ENCODE data around the gene OSBPL3.

OSBPL3 gene

DNA sequence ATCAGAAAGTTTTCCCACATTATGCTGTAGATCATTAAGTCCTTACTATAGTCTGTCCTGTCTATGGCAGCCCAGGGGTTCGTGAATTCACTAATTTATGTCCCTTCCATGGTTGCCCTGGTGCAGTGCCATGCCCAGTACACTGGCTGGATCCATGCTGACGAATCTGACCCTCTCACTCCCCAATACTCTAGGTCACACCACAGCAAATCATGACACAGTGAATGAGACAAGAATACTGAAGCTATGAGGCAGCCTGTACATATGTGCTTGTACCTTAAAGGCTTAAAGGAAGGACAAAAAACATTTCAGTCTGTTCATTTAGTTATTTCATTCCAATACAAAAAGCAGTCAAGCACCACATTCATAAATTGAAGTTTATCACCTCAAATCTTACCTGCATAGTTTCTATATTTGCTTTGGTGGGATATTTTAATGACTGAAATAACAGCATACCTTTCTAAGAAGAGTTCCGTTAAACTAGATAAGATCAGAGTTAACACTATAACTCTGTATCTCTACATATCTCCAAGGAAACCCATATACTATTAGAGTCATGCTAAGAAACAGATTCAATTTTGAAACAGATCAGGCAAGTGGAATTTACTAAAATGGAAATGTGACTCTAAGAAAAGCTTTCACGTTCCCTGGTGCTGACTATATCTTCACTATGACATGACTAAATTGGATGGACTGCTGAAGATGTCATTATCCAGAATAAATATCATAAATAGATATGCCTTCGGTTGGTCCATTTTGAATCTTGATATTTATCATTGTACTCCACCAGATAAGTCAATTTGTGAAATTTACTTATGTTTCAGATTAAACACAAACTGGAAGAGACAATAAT is 36.7 kb downstream of the OSBPL3 start:
- no peak overlapping the region for H3K27ac ChIP-seq
- POLR2A ChIA-PET (ENCODE audit: low non-redundant PET) = no interaction called here
- TF ChIP-seq, protein P1, sequence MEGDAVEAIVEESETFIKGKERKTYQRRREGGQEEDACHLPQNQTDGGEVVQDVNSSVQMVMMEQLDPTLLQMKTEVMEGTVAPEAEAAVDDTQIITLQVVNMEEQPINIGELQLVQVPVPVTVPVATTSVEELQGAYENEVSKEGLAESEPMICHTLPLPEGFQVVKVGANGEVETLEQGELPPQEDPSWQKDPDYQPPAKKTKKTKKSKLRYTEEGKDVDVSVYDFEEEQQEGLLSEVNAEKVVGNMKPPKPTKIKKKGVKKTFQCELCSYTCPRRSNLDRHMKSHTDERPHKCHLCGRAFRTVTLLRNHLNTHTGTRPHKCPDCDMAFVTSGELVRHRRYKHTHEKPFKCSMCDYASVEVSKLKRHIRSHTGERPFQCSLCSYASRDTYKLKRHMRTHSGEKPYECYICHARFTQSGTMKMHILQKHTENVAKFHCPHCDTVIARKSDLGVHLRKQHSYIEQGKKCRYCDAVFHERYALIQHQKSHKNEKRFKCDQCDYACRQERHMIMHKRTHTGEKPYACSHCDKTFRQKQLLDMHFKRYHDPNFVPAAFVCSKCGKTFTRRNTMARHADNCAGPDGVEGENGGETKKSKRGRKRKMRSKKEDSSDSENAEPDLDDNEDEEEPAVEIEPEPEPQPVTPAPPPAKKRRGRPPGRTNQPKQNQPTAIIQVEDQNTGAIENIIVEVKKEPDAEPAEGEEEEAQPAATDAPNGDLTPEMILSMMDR (conservative IDR thresholded peaks at IDR 0.05; ENCODE audit: low read depth) = no peak
- CTCF ChIA-PET = no interaction called here
- no peak for DNase-seq (ENCODE audit: low spot score)

DNA sequence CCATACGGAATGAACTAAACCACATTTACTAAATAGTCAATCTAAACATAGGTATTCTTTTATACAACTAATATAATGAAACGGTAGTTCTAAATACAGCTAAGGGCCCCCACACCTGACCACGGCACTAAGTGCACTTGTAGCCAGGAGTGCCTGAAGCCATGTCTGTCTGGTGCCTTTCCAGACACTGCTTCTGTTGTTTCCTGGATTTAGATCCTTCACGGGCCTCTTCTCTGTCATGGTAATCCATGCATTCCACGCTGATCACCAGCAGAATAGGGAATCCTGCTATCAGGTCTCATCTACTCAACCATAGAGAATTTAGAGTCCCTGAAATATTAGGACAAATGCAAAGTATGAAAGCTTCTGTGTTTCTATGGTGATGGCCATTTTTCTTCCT is 37.8 kb downstream of the OSBPL3 start:
- POLR2A ChIA-PET (ENCODE audit: low non-redundant PET) = no interaction called here
- TF ChIP-seq, protein P1 (conservative IDR thresholded peaks at IDR 0.05; ENCODE audit: low read depth) = no peak
- no peak for DNase-seq (ENCODE audit: low spot score)
- H3K27ac ChIP-seq = no peak overlapping the region
- CTCF ChIA-PET = no interaction called here

DNA sequence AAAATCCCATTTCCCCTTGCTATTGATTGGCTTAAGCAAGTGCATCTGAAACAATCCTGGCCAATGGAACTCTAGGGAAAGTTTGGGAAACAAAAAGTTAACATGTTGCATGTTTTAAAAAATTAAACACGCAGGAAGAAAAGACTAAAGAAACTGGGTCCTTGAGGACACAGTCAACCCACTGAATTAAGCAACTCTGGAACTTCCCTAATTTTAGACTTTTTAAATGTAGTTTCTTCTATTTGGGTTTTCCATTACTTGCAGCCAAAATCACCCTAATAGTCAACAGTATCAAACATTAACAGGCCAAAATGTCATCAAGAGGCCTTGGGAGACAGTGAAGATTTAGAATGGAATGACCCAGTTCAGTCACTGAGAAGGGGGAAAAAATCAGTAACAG is 40.6 kb downstream of the OSBPL3 start:
- CTCF ChIA-PET = no interaction called here
- TF ChIP-seq, protein P1 (conservative IDR thresholded peaks at IDR 0.05; ENCODE audit: low read depth) = no peak
- POLR2A ChIA-PET (ENCODE audit: low non-redundant PET) = no interaction called here
- no peak overlapping the region for H3K27ac ChIP-seq
- no peak for DNase-seq (ENCODE audit: low spot score)

DNA sequence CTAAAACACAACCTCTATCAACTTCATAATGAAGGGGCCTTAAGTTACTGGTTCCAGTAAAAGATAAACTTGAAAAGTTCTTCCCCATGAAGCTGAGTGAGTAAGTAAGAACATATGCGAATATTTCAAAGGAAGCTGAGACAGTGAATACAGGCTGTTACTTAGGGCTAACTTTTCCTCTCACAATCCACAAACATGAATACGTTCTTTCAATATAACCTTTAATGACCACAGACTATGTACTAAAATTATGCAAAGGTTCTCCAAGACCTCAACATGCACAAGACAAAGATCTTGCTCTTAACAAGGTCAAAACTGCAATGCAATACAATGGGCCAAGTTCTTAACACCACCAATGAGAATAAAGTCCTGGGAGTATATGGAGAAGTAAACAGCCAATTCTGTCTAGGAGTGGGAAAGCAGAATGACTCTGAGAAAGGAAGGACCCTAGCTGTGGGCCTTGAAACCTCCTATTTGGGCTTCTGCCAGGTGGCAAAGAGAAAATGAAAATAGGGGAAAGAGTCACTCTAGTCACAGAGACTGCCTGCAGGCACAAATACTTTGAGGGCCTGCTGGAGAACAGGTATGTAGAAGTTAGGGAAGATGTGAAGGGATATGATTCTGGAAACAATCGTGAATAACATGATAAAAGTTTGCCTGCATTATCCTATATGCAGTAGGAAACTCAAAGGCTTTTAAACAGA is 43.7 kb downstream of the OSBPL3 start:
- ChIA-PET POLR2A (ENCODE audit: low non-redundant PET) (interaction anchor here (0.6 kb wide), 1 partner anchor 134 kb away, joined by 3 read pairs; no protein-coding TSS in a partner anchor), CTCF (interaction anchor here (0.9 to 1.5 kb wide), 2 partner anchors 43 to 45 kb away, joined by 3 to 5 read pairs; partner anchors contain the start of gene OSBPL3)
- no peak for DNase-seq (ENCODE audit: low spot score)
- TF ChIP-seq, protein P1 (conservative IDR thresholded peaks at IDR 0.05; ENCODE audit: low read depth) = no peak
- no peak overlapping the region for H3K27ac ChIP-seq

DNA sequence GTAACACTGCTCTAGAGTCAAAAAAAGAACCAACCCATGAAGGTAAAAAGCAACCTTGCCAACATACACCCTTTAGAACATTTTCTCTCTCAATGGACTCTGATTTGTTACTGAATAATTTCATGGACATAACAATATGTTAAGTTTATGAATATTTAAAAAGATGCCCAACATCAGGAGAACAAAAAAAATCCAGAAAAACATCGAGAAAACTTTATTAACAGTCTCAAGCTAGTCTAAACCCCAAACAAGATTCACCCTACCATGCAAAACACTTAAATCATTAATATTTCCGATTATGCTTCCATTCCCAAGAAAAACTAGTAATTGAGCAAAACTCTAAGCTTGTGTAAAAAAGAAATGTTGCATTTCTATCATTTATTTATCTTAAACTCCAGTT is 46.7 kb downstream of the OSBPL3 start:
- DNase-seq (ENCODE audit: low spot score) = no peak
- POLR2A ChIA-PET (ENCODE audit: low non-redundant PET) = no interaction called here
- H3K27ac ChIP-seq = no peak overlapping the region
- TF ChIP-seq, protein P1 (conservative IDR thresholded peaks at IDR 0.05; ENCODE audit: low read depth) = no peak
- CTCF ChIA-PET = interaction anchor here (2.0 kb wide), 1 partner anchor 46 kb away, joined by 7 read pairs; the partner anchor contains the start of gene OSBPL3

DNA sequence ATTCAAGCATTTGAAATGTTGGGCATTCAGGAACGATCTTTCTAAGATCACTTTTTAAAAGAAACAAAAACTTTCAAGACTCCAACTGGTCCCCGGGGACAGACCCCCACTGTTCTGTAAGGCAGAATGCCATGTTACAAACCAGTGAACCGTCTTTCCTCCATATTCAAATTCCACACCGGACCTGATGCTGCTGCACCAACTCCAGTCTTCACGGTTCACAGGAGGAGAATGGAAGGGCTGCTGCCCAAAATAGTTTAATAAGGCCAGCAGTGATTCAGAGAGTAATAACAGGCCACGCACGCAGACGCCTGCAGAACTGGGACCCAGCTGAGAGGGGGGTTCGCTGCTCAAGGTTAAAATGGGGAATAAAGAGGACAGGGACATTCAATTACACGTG is 47.2 kb downstream of the OSBPL3 start:
- no peak for DNase-seq (ENCODE audit: low spot score)
- H3K27ac ChIP-seq = no peak overlapping the region
- CTCF ChIA-PET = interaction anchor here (2.0 kb wide), 1 partner anchor 47 kb away, joined by 7 read pairs; the partner anchor contains the start of gene OSBPL3
- TF ChIP-seq, protein P1 (conservative IDR thresholded peaks at IDR 0.05; ENCODE audit: low read depth) = no peak
- POLR2A ChIA-PET (ENCODE audit: low non-redundant PET) = no interaction called here

All from RWPE1 (cell line).